ENCODE measurements around the gene DEFB113. TPM values are rescaled to one million over a fixed set of nuclear protein-coding genes. Genes with fewer than 3 reads are reported as not detected.

DEFB113 gene
- not detected for total RNA-seq (2021; ENCODE audit: unreplicated experiment)
- not detected in 2 replicates for polyA plus RNA-seq (2012)
- not detected for Bru-seq, nascent RNA
- not detected for BruChase-seq, experiment 1, labeled RNA remaining after a 6-hour chase
- not detected for BruChase-seq, experiment 2, labeled RNA remaining after a 2-hour chase
- long read RNA-seq, result 0 reads

GRCh38 chr6:49969605-49970004, at the start of gene DEFB113:
Gene DEFB113, minus strand, starts transcription at chr6:49969625. Its CDS starts 0 bp downstream, at chr6:49969625.
- intact Hi-C loops (cut with micrococcal nuclease), result no loop called here
- no TSS peak for BruUV-seq (replicated peaks)
- no peaks in the 10 kb centered on the region for H3K9me3 ChIP-seq (ENCODE audit: control insufficient read depth in 1 of 2, insufficient read depth in 1 of 2, low read depth in 1 of 2, low read length in 2 of 2)
- no peaks in the 10 kb centered on the region for H3K79me2 ChIP-seq (ENCODE audit: insufficient read depth, low read length)
- ATAC-seq (no peak), DNase-seq (ENCODE audit: low read depth, low spot score) (no peak)
- no peak within 1 kb of the TSS for H3K27ac ChIP-seq (ENCODE audit: low read depth, low read length)
- no peak within 1 kb of the TSS for H3K9ac ChIP-seq (ENCODE audit: low read length)
- no peaks in the 10 kb centered on the region for H4K20me1 ChIP-seq (ENCODE audit: insufficient read depth)
- ChIA-PET CTCF (no interaction called here), POLR2A (no interaction called here), RAD21 (ENCODE audit: low non-redundant PET in 1 of 2, low total read pairs in 2 of 2, uncharacterized antibody in 2 of 2, unreplicated experiment in 2 of 2) (no interaction called here)
- H3K4me1 ChIP-seq (ENCODE audit: control insufficient read depth in 1 of 2, insufficient read depth in 2 of 2, low read length in 2 of 2), result no peaks in the 10 kb centered on the region
- H3K4me3 ChIP-seq (replicated peaks in 1 of 2; ENCODE audit: low read depth in 1 of 2, low read length in 2 of 2), result no peak within 1 kb of the TSS
- H3K27me3 ChIP-seq (ENCODE audit: insufficient read depth, low read length), result no peaks in the 10 kb centered on the region
- H3K9me2 ChIP-seq (ENCODE audit: insufficient read depth), result no peaks in the 10 kb centered on the region
- no peak within 1 kb of the TSS for H3K4me2 ChIP-seq (ENCODE audit: low read length)
- no peaks in the 10 kb centered on the region for H3K36me3 ChIP-seq (ENCODE audit: control insufficient read depth in 1 of 2, insufficient read depth in 2 of 2, low read length in 2 of 2)
- H2AFZ ChIP-seq (ENCODE audit: low read depth, low read length, poor library complexity, severe bottlenecking), result no peak within 1 kb of the TSS
- TF ChIP-seq CEBPB (IDR thresholded peaks at IDR 0.05; ENCODE audit: low read depth), result no peak
- TF ChIP-seq TCF7L2 (IDR thresholded peaks at IDR 0.05; ENCODE audit: borderline replicate concordance, extremely low read depth, insufficient read depth, insufficient read length), result no peak
- no peak for TF ChIP-seq ZFX (IDR thresholded peaks at IDR 0.05)
- TF ChIP-seq EZH2phosphoT487 (IDR thresholded peaks at IDR 0.05; ENCODE audit: borderline replicate concordance), result no peak
- TF ChIP-seq POLR2A (IDR thresholded peaks at IDR 0.05; ENCODE audit: borderline replicate concordance, extremely low read depth, insufficient read depth, insufficient read length), result no peak
- no peak for TF ChIP-seq EGR1 (IDR thresholded peaks at IDR 0.05; ENCODE audit: low read depth)
- no peak for TF ChIP-seq RAD21 (IDR thresholded peaks at IDR 0.05; ENCODE audit: low read depth)
- TF ChIP-seq JUND (IDR thresholded peaks at IDR 0.05), result no peak
- TF ChIP-seq CTCF (IDR thresholded peaks at IDR 0.05 in 2 of 3, conservative IDR thresholded peaks at IDR 0.05 in 1 of 3; ENCODE audit: borderline replicate concordance in 1 of 3, insufficient read depth in 1 of 3, low read depth in 2 of 3, low read length in 2 of 3), result no peak
- TF ChIP-seq POLR2AphosphoS5 (IDR thresholded peaks at IDR 0.05; ENCODE audit: low read depth, low read length), result no peak
- TF ChIP-seq SIN3A (IDR thresholded peaks at IDR 0.05; ENCODE audit: low read depth), result no peak
- no peak for TF ChIP-seq CBX3 (IDR thresholded peaks at IDR 0.05; ENCODE audit: low read depth)
